Suprapubic skin (tissue), 4 donors: ENCODE measurements around the gene KLHL17.

Source experiments
- CTCF ChIP-seq, 2 donors: fragments of 200-600 bp in 1 of 2; fragments of 450-650 bp in 1 of 2; sonication (generic) in 1 of 2; IDR thresholded peaks; one replicate each; pipeline ENCODE4 v1.5.1; 2016 to 2019; ENCODE audit warnings: antibody characterized with exemption in 2 of 2, mild to moderate bottlenecking in 1 of 2, moderate library complexity in 1 of 2
- EP300 ChIP-seq: sonication (generic); formaldehyde crosslinking; IDR thresholded peaks from one replicate; pipeline ENCODE4 v1.6.1; 2017; ENCODE audit warnings: antibody characterized with exemption
- POLR2AphosphoS5 ChIP-seq, 3 donors: sonication (generic); formaldehyde crosslinking; IDR thresholded peaks; one replicate each; pipeline ENCODE4 v1.6.1; 2017; ENCODE audit warnings: antibody characterized with exemption in 3 of 3

- TF ChIP-seq CTCF (IDR thresholded peaks at IDR 0.05) (no peak), EP300 (no peak), POLR2AphosphoS5 (IDR thresholded peaks at IDR 0.05) (peak in 1 of 3 donors; percentile 30)
Observed at GRCh38 chr1:958823-959730, 1.3 kb upstream of the KLHL17 start, which contains the start of gene NOC2L.
